ENCODE results near the gene CDH4.

The CDH4 gene

DNA sequence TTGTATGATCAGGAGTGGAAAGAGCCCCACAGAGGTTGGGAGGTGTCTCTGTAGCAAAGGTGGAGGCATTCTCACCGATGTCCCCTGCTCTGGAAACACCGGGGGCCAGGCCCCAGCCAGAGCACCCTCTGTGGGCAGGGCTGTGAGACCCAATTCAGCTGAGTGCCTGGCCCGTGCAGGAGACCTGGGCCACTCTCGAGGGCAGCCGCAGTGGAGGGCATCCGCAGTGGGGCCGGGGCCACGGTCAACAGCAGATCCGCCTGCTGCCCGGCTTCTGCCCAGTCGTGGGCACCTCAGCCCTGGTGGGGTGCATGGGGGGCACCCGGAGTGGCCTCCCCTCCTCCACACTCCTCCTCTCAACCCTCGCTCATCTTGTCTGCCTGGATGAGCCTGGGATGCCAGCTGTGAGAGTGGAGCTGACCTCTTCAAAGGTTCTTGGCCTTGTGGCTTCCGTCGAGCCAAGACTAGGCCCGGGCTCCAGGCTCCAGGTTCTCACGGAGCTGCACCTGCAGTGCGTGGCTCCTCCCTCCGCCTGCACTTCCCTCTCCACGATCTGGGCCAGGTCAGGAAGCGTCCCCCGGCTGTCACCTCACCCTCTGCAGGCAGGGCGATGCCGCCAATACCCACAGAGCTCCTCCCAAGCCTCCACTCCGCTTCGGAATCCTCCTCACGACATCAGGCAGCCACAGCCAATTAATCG lies 678.9 kb downstream of the CDH4 start (continued):
- TF ChIP-seq HOXC10 (CRISPR knock-in tag; IDR thresholded peaks at IDR 0.05), result no peak
- TF ChIP-seq ZFHX2 (tag by site-specific recombination; conservative IDR thresholded peaks at IDR 0.05), result no peak
- no peak for TF ChIP-seq ZNF239 (tag by site-specific recombination; IDR thresholded peaks at IDR 0.05)
- TF ChIP-seq, protein P1, sequence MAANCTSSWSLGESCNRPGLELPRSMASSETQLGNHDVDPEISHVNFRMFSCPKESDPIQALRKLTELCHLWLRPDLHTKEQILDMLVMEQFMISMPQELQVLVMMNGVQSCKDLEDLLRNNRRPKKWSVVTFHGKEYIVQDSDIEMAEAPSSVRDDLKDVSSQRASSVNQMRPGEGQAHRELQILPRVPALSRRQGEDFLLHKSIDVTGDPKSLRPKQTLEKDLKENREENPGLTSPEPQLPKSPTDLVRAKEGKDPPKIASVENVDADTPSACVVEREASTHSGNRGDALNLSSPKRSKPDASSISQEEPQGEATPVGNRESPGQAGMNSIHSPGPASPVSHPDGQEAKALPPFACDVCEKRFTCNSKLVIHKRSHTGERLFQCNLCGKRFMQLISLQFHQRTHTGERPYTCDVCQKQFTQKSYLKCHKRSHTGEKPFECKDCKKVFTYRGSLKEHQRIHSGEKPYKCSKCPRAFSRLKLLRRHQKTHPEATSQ (tag by site-specific recombination; IDR thresholded peaks at IDR 0.05), result no peak

DNA sequence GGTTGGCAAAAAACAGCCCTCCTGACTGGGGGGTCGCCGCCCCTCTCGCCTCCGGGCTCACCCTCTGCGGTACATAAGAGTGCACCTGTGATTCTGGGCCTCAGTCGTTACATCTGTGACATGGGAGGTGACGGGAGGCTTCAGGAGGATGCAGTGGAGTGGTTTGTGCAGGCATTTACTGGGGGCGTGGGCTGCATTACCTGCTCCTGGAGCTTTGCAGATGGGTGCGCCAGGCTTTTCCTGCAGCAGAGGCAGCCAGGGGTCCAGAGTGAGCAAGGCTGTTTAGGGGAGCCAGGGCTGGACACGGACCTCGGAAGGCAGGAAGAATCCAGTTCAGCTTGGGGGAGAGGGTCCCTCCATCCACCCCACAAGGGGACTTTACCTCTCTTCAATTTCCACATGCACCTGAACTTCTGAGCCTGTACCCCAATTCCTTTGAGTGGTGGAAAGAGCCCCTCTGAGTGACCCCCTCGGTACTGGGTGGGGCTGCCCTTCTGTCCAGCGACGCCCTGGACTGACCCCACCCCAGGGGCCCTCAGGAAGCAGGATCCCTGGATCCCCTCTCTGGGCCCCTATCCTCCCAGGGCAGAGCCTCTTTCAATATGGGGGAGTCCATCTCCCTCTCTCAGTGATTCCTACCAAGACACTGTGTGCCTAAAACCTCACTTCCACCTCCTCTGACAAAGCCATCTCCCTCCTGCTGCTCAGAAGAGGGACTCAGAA lies 679.6 kb downstream of the CDH4 start:
- Histone ChIP-seq H3K27ac (ENCODE audit: extremely low read depth, low read depth, low read length) (no peak overlapping the region), H3K36me3 (ENCODE audit: control insufficient read depth in 2 of 2, insufficient read depth in 1 of 2, low read length in 2 of 2) (no peaks in the 10 kb centered on the region), H3K4me3 (ENCODE audit: low read depth, low read length) (no peak overlapping the region), H3K4me1 (ENCODE audit: control insufficient read depth, insufficient read depth, low read length) (no peaks in the 10 kb centered on the region), H3K9me3 (ENCODE audit: control insufficient read depth, insufficient read depth, low read depth, low read length) (no peaks in the 10 kb centered on the region)
- ChIA-PET CTCF (no interaction called here), POLR2A (no interaction called here)
- no peak for TF ChIP-seq ZNF404 (tag by site-specific recombination; IDR thresholded peaks at IDR 0.05)
- TF ChIP-seq ZNF600 (tag by site-specific recombination; IDR thresholded peaks at IDR 0.05), result no peak
- TF ChIP-seq TRIM28 (IDR thresholded peaks at IDR 0.05; ENCODE audit: borderline replicate concordance, low read length), result no peak
- no peak for TF ChIP-seq ZNF292 (tag by site-specific recombination; IDR thresholded peaks at IDR 0.05; ENCODE audit: borderline replicate concordance, low read depth)
- no peak for TF ChIP-seq HOXA7 (CRISPR knock-in tag; IDR thresholded peaks at IDR 0.05; ENCODE audit: borderline replicate concordance)
- no peak for TF ChIP-seq ZNF366 (tag by site-specific recombination; conservative IDR thresholded peaks at IDR 0.05)
- TF ChIP-seq ZNF664 (tag by site-specific recombination; IDR thresholded peaks at IDR 0.05), result no peak
- TF ChIP-seq, protein P2, sequence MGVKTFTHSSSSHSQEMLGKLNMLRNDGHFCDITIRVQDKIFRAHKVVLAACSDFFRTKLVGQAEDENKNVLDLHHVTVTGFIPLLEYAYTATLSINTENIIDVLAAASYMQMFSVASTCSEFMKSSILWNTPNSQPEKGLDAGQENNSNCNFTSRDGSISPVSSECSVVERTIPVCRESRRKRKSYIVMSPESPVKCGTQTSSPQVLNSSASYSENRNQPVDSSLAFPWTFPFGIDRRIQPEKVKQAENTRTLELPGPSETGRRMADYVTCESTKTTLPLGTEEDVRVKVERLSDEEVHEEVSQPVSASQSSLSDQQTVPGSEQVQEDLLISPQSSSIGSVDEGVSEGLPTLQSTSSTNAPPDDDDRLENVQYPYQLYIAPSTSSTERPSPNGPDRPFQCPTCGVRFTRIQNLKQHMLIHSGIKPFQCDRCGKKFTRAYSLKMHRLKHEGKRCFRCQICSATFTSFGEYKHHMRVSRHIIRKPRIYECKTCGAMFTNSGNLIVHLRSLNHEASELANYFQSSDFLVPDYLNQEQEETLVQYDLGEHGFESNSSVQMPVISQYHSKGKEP (tag by site-specific recombination; IDR thresholded peaks at IDR 0.05), result no peak

DNA sequence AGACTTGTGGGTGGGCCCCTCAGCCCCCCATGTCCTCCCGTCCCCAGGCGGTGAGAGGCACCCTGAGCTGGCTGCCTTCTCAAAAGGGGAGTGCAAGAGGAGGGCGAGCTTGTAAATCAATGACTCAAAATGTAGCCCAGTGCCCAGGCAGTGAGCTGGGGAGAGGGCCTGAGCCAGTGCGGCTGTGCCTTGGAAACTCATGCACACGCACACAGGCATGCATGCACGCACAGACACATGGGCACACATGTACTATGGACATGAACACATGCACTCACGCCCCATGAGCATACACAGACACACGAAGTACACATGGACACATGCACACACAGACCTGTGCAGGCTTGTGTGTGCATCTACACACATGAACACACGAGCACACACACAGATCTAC lies 680.1 kb downstream of the CDH4 start:
- ChIA-PET CTCF (no interaction called here), POLR2A (no interaction called here)
- H3K9me3 ChIP-seq (ENCODE audit: control insufficient read depth, insufficient read depth, low read depth, low read length), result no peaks in the 10 kb centered on the region
- no peaks in the 10 kb centered on the region for H3K36me3 ChIP-seq (ENCODE audit: control insufficient read depth in 2 of 2, insufficient read depth in 1 of 2, low read length in 2 of 2)
- no peak overlapping the region for H3K27ac ChIP-seq (ENCODE audit: extremely low read depth, low read depth, low read length)
- H3K4me1 ChIP-seq (ENCODE audit: control insufficient read depth, insufficient read depth, low read length), result no peaks in the 10 kb centered on the region
- no peak for TF ChIP-seq KLF16 (tag by site-specific recombination; IDR thresholded peaks at IDR 0.05)
- TF ChIP-seq HOXD13 (CRISPR knock-in tag; IDR thresholded peaks at IDR 0.05; ENCODE audit: borderline replicate concordance), result no peak
- TF ChIP-seq MYNN (tag by site-specific recombination; IDR thresholded peaks at IDR 0.05; ENCODE audit: borderline replicate concordance), result no peak
- no peak for TF ChIP-seq ZBTB17 (tag by site-specific recombination; IDR thresholded peaks at IDR 0.05)
- TF ChIP-seq SETDB1 (IDR thresholded peaks at IDR 0.05; ENCODE audit: insufficient read length, low read length), result no peak
- TF ChIP-seq, protein P3, sequence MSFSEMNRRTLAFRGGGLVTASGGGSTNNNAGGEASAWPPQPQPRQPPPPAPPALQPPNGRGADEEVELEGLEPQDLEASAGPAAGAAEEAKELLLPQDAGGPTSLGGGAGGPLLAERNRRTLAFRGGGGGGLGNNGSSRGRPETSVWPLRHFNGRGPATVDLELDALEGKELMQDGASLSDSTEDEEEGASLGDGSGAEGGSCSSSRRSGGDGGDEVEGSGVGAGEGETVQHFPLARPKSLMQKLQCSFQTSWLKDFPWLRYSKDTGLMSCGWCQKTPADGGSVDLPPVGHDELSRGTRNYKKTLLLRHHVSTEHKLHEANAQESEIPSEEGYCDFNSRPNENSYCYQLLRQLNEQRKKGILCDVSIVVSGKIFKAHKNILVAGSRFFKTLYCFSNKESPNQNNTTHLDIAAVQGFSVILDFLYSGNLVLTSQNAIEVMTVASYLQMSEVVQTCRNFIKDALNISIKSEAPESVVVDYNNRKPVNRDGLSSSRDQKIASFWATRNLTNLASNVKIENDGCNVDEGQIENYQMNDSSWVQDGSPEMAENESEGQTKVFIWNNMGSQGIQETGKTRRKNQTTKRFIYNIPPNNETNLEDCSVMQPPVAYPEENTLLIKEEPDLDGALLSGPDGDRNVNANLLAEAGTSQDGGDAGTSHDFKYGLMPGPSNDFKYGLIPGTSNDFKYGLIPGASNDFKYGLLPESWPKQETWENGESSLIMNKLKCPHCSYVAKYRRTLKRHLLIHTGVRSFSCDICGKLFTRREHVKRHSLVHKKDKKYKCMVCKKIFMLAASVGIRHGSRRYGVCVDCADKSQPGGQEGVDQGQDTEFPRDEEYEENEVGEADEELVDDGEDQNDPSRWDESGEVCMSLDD (tag by site-specific recombination; IDR thresholded peaks at IDR 0.05), result no peak
- TF ChIP-seq, protein P4, sequence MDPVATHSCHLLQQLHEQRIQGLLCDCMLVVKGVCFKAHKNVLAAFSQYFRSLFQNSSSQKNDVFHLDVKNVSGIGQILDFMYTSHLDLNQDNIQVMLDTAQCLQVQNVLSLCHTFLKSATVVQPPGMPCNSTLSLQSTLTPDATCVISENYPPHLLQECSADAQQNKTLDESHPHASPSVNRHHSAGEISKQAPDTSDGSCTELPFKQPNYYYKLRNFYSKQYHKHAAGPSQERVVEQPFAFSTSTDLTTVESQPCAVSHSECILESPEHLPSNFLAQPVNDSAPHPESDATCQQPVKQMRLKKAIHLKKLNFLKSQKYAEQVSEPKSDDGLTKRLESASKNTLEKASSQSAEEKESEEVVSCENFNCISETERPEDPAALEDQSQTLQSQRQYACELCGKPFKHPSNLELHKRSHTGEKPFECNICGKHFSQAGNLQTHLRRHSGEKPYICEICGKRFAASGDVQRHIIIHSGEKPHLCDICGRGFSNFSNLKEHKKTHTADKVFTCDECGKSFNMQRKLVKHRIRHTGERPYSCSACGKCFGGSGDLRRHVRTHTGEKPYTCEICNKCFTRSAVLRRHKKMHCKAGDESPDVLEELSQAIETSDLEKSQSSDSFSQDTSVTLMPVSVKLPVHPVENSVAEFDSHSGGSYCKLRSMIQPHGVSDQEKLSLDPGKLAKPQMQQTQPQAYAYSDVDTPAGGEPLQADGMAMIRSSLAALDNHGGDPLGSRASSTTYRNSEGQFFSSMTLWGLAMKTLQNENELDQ (tag by site-specific recombination; IDR thresholded peaks at IDR 0.05; ENCODE audit: low read depth), result no peak
- no peak for TF ChIP-seq GLIS1 (tag by site-specific recombination; IDR thresholded peaks at IDR 0.05)
- TF ChIP-seq ZSCAN23 (tag by site-specific recombination; IDR thresholded peaks at IDR 0.05), result no peak
- TF ChIP-seq ZNF19 (tag by site-specific recombination; IDR thresholded peaks at IDR 0.05; ENCODE audit: low read depth), result no peak
- no peak for TF ChIP-seq ZNF324 (tag by site-specific recombination; IDR thresholded peaks at IDR 0.05)
- TF ChIP-seq INSM2 (tag by site-specific recombination; IDR thresholded peaks at IDR 0.05), result no peak
- no peak for TF ChIP-seq ZNF664 (tag by site-specific recombination; IDR thresholded peaks at IDR 0.05)
- H3K4me3 ChIP-seq (ENCODE audit: low read depth, low read length), result no peak overlapping the region
